Panc1 (cell line): Measurements from ENCODE around the gene HIPK3. TPM values are rescaled to one million over a fixed set of nuclear protein-coding genes. Genes with fewer than 3 reads are reported as not detected.
A peak's percentile ranks its signal among the peaks of the same experiment; 100 is the strongest.

ENCODE experiments used
- ATAC-seq: fragments of 200-7000 bp; cut with Tn5 transposase; 2 replicates; pipeline ENCODE4 v1.9.1; 2020; ENCODE audit warnings: mild to moderate bottlenecking, moderate library complexity
- BruUV-seq: library from RNA; stranded (reverse); fragments of 400-500 nt; replicated peaks from 2 replicates; lab custom pipeline; 2021; lab: Mats Ljungman, UMichigan
- CTCF ChIA-PET: fragments of 300-600 bp; sonication (Branson Sonifier 250); formaldehyde crosslinking; loops from one replicate; lab custom pipeline; 2022; ENCODE audit warnings: antibody characterized with exemption; lab: Charles Lee
- POLR2A ChIA-PET: fragments of 300-600 bp; sonication (Branson Sonifier 250); formaldehyde crosslinking; loops from one replicate; lab custom pipeline; 2022; ENCODE audit warnings: antibody characterized with exemption; lab: Charles Lee
- DNase-seq: peaks from one replicate; pipeline ENCODE4 v3.0.0-alpha.2; 2010; ENCODE audit warnings: low read depth, low spot score
- H3K27ac ChIP-seq: 2 replicates; pipeline ENCODE4 v1.5.1; 2011; ENCODE audit warnings: mild to moderate bottlenecking, low read length, inconsistent platforms
- H3K27me3 ChIP-seq: fragments of 200-500 bp; sonication (Bioruptor generic); 2 replicates; pipeline ENCODE4 v1.6.0; 2014; ENCODE audit warnings: low read length, inconsistent platforms; ENCODE audit not compliant: control insufficient read depth, insufficient read depth
- H3K36me3 ChIP-seq: fragments of 200-500 bp; sonication (Bioruptor generic); 2 replicates; pipeline ENCODE4 v1.5.1; 2014; ENCODE audit warnings: inconsistent platforms, mild to moderate bottlenecking, low read length, moderate library complexity; ENCODE audit not compliant: control insufficient read depth, insufficient read depth
- H3K4me1 ChIP-seq: 2 replicates; pipeline ENCODE4 v1.5.1; 2011; ENCODE audit warnings: inconsistent platforms, mild to moderate bottlenecking, low read length, moderate library complexity; ENCODE audit not compliant: control insufficient read depth, insufficient read depth
- H3K4me3 ChIP-seq, 2 experiments: 2 replicates each; pipeline ENCODE4 v1.5.1; 2011 to 2012; ENCODE audit warnings: low read depth in 2 of 2, low read length in 2 of 2, mild to moderate bottlenecking in 2 of 2, inconsistent platforms in 1 of 2, moderate library complexity in 1 of 2
- H3K9me3 ChIP-seq: fragments of 200-500 bp; sonication (Bioruptor generic); 2 replicates; pipeline ENCODE4 v1.5.1; 2014; ENCODE audit warnings: low read depth, mild to moderate bottlenecking, inconsistent platforms, low read length, moderate library complexity; ENCODE audit not compliant: control insufficient read depth, insufficient read depth
- CTCF ChIP-seq: fragments of 450-650 bp; IDR thresholded peaks from 2 replicates; pipeline ENCODE4 v1.5.1; 2017; ENCODE audit warnings: mild to moderate bottlenecking
- POLR2AphosphoS5 ChIP-seq: IDR thresholded peaks from 2 replicates; pipeline ENCODE4 v1.6.1; 2012; ENCODE audit warnings: mild to moderate bottlenecking, low read depth, low read length, moderate library complexity
- REST ChIP-seq, 2 experiments: IDR thresholded peaks; 2 replicates each; pipeline ENCODE4 v1.6.1; 2011 to 2012; ENCODE audit warnings: low read depth in 2 of 2, control low read depth in 1 of 2, low read length in 1 of 2, mild to moderate bottlenecking in 1 of 2, moderate library complexity in 1 of 2; ENCODE audit not compliant: insufficient read depth in 1 of 2
- SIN3A ChIP-seq: IDR thresholded peaks from 2 replicates; pipeline ENCODE4 v1.6.1; 2012; ENCODE audit warnings: low read depth, mild to moderate bottlenecking, low read length, moderate library complexity, borderline replicate concordance; ENCODE audit not compliant: insufficient read depth
- TCF7L2 ChIP-seq: IDR thresholded peaks from 2 replicates; pipeline ENCODE4 v1.6.1; 2011; ENCODE audit warnings: mild to moderate bottlenecking, low read depth, low read length, inconsistent platforms
- in situ Hi-C: cut with HindIII; loops from 2 replicates; pipeline ENCODE4 v1.10.0; 2016; ENCODE audit warnings: low sequenced_read_pairs, low pct_unique_long_range_greater_than_20kb
- intact Hi-C: fragments of 100-400 bp; cut with micrococcal nuclease; formaldehyde crosslinking; loops from one replicate; pipeline ENCODE4 v1.10.0; 2022; ENCODE audit not compliant: unreplicated experiment
- total RNA-seq: library from RNA; stranded (reverse); gene quantifications from one replicate; pipeline ENCODE4 v1.2.1, GENCODE V29; 2021; ENCODE audit not compliant: unreplicated experiment

Gene HIPK3
- total RNA-seq, 1 experiment from 2014 or later: 72.2 TPM

GRCh38 chr11:33269822-33270221 is 12.6 kb downstream of the HIPK3 start:
- no peak overlapping the region for H3K27ac ChIP-seq
- intact Hi-C loops (loop anchor here (10.0 kb wide), 1 partner anchor 55 kb away; no protein-coding TSS in a partner anchor), in situ Hi-C loops (no loop called here)
- peaks cover 36% of the 10 kb centered on the region for H3K4me1 ChIP-seq
- ChIA-PET CTCF (no interaction called here), POLR2A (no interaction called here)
- TF ChIP-seq SIN3A: no peak
- TF ChIP-seq CTCF: no peak
- no peak for TF ChIP-seq POLR2AphosphoS5
- no peak for TF ChIP-seq REST (IDR thresholded peaks at IDR 0.05; ENCODE audit: insufficient read depth in 1 of 2, low read depth in 2 of 2, low read length in 1 of 2)
- TF ChIP-seq TCF7L2: no peak
- ATAC-seq (no peak), DNase-seq (no peak)
- no peaks in the 10 kb centered on the region for H3K27me3 ChIP-seq
- BruUV-seq: no TSS peak
- no peaks in the 10 kb centered on the region for H3K36me3 ChIP-seq
- no peaks in the 10 kb centered on the region for H3K9me3 ChIP-seq
- no peak overlapping the region for H3K4me3 ChIP-seq

- intact Hi-C loops: no loop called here
- ChIA-PET POLR2A (no interaction called here), CTCF (no interaction called here)
- no peaks in the 10 kb centered on the region for H3K9me3 ChIP-seq
- DNase-seq (no peak), ATAC-seq (no peak)
- H3K27ac ChIP-seq: no peak overlapping the region
- no peaks in the 10 kb centered on the region for H3K36me3 ChIP-seq
- in situ Hi-C loops: no loop called here
- TSS peak; percentile 14 for BruUV-seq
- H3K4me1 ChIP-seq: peaks cover 35% of the 10 kb centered on the region
- TF ChIP-seq TCF7L2 (no peak), SIN3A (no peak), REST (IDR thresholded peaks at IDR 0.05; ENCODE audit: insufficient read depth in 1 of 2, low read depth in 2 of 2, low read length in 1 of 2) (no peak), CTCF (no peak), POLR2AphosphoS5 (no peak)
- H3K27me3 ChIP-seq: no peaks in the 10 kb centered on the region
- H3K4me3 ChIP-seq: no peak overlapping the region
Measured at GRCh38 chr11:33271059-33271458, 13.9 kb downstream of the HIPK3 start.
